Right lobe of liver (tissue), 4 donors: ENCODE data around the gene USP33.

Experiments used
- CTCF ChIP-seq, 4 donors: fragments of 200-600 bp in 3 of 4; fragments of 450-650 bp in 1 of 4; IDR thresholded peaks; one replicate each; pipeline versions ENCODE4 v1.5.1 to v1.8.0; 2016 to 2022; ENCODE audit warnings: antibody characterized with exemption in 4 of 4, mild to moderate bottlenecking in 2 of 4
- POLR2A ChIP-seq: fragments of 450-650 bp; IDR thresholded peaks from one replicate; pipeline ENCODE4 v1.6.1; 2017; ENCODE audit warnings: antibody characterized with exemption, mild to moderate bottlenecking
- donor health status: DM: no; HTN: no; CAD: no.
- donor health status: DM: no; HTN: no; CAD: no.
- donor health status: DM: no; HTN: yes; CAD: no.

GRCh38 chr1:77759071-77760028 is at the start of gene USP33:
- TF ChIP-seq CTCF (IDR thresholded peaks at IDR 0.05) (no peak), POLR2A (peak; percentile 75)
